GM10266 (cell line): ENCODE data around the gene OPCML.

Experiments
- DNase-seq: peaks from one replicate; pipeline ENCODE4 v3.0.0; 2012; ENCODE audit errors: extremely low spot score
- CTCF ChIP-seq: IDR thresholded peaks from 2 replicates; pipeline ENCODE4 v1.5.1; 2012; ENCODE audit warnings: mild to moderate bottlenecking, low read depth; ENCODE audit not compliant: control insufficient read depth, insufficient read depth; ENCODE audit errors: missing control alignments

Gene OPCML

DNA sequence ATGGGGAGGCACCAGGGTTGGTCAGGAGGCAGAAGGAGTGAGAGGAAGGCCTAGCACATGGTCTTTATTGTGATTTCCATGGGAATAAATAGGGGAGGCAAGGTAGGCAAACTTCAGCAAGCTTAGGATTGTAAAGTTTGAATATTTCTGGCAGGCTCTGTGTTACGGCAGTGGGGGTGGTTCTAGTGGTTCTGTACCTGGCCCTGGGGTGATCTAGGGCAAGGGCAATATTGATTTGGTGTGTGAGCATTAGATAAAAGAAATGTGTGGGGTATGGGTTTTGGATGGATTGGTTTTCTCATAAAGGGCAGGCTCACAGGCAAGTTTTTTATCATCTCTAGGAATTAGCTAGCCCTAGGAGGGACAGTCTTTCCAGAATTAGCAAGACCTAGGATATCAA, 584.0 kb downstream of the OPCML start:
- no peak for TF ChIP-seq CTCF
- no peak for DNase-seq

GRCh38 chr11:132944569-132944944, 587.7 kb downstream of the OPCML start:
- DNase-seq = no peak
- no peak for TF ChIP-seq CTCF

- no peak for TF ChIP-seq CTCF
Measured at GRCh38 chr11:132943706-132944568, 588.4 kb downstream of the OPCML start.

DNA sequence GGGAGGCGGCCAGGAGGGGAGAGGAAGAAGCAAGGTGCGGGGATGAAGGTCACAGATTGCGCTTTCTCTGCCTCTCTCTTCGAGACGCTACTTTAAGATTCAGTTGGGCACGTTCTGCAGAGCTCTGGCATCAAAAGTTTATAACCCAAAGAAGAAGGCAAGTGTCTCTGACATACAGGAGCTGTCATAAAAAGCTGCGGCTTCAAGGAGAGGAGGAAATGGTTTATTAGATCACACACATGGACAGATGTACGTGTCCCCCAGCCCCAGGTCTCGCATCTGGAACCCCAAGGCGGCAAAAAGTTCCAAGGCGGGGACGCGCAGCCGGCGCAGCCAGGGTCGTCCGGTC, 589.0 kb downstream of the OPCML start:
- no peak for DNase-seq
- no peak for TF ChIP-seq CTCF

More at GRCh38 chr11:132943706-132944568, 588.4 kb downstream of the OPCML start:
- DNase-seq = no peak

- no peak for DNase-seq
- no peak for TF ChIP-seq CTCF
Measured at GRCh38 chr11:132942611-132943356, 589.5 kb downstream of the OPCML start.

- DNase-seq = no peak
Measured at GRCh38 chr11:132941761-132942160, 590.5 kb downstream of the OPCML start.

More at GRCh38 chr11:132941761-132942160, 590.5 kb downstream of the OPCML start:
- no peak for TF ChIP-seq CTCF
